Neutrophil (primary cell): ENCODE measurements around the gene C1QTNF5.

ENCODE experiments used
- H3K27ac ChIP-seq: fragments of 200-600 bp; sonication (generic); 2 replicates; pipeline ENCODE4 v1.5.1; 2016; ENCODE audit warnings: mild to moderate bottlenecking, moderate library complexity
- H3K27me3 ChIP-seq: fragments of 200-600 bp; sonication (generic); 2 replicates; pipeline ENCODE4 v1.6.0; 2016; ENCODE audit warnings: mild to moderate bottlenecking
- H3K36me3 ChIP-seq: fragments of 200-600 bp; sonication (generic); 2 replicates; pipeline ENCODE4 v1.5.1; 2017
- H3K4me1 ChIP-seq, 2 experiments: fragments of 200-600 bp in 1 of 2; sonication (generic) in 1 of 2; 1 replicate in 1 of 2; 2 replicates in 1 of 2; pipeline versions ENCODE4 v1.5.1 to v1.6.1; 2013 to 2016; ENCODE audit warnings: low read depth in 1 of 2, low read length in 1 of 2, mild to moderate bottlenecking in 1 of 2, moderate library complexity in 1 of 2; ENCODE audit not compliant: control insufficient read depth in 1 of 2, insufficient read depth in 1 of 2
- H3K4me3 ChIP-seq, 2 experiments: fragments of 200-600 bp in 1 of 2; sonication (generic) in 1 of 2; 1 replicate in 1 of 2; 2 replicates in 1 of 2; pipeline ENCODE4 v1.5.1; 2013 to 2016; ENCODE audit warnings: low read depth in 1 of 2, low read length in 1 of 2, mild to moderate bottlenecking in 1 of 2, moderate library complexity in 1 of 2
- H3K9me3 ChIP-seq: fragments of 200-600 bp; sonication (generic); 2 replicates; pipeline ENCODE4 v1.5.1; 2016
- TF ChIP-seq, protein P1 (sequence below): fragments of 200-600 bp; sonication (generic); IDR thresholded peaks from 2 replicates; pipeline ENCODE4 v1.5.1; 2016; ENCODE audit warnings: antibody characterized with exemption

C1QTNF5 gene

GRCh38 chr11:119355091-119355843 is 14.6 kb upstream of the C1QTNF5 start:
- TF ChIP-seq, protein P1, sequence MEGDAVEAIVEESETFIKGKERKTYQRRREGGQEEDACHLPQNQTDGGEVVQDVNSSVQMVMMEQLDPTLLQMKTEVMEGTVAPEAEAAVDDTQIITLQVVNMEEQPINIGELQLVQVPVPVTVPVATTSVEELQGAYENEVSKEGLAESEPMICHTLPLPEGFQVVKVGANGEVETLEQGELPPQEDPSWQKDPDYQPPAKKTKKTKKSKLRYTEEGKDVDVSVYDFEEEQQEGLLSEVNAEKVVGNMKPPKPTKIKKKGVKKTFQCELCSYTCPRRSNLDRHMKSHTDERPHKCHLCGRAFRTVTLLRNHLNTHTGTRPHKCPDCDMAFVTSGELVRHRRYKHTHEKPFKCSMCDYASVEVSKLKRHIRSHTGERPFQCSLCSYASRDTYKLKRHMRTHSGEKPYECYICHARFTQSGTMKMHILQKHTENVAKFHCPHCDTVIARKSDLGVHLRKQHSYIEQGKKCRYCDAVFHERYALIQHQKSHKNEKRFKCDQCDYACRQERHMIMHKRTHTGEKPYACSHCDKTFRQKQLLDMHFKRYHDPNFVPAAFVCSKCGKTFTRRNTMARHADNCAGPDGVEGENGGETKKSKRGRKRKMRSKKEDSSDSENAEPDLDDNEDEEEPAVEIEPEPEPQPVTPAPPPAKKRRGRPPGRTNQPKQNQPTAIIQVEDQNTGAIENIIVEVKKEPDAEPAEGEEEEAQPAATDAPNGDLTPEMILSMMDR: no peak
- Histone ChIP-seq H3K27ac (no peak overlapping the region), H3K4me1 (peaks cover 8 to 10% of the 10 kb centered on the region in 2 experiments), H3K27me3 (peaks cover 86% of the 10 kb centered on the region), H3K4me3 (no peak overlapping the region), H3K36me3 (no peaks in the 10 kb centered on the region), H3K9me3 (no peaks in the 10 kb centered on the region)

- Histone ChIP-seq H3K27ac (no peak overlapping the region), H3K36me3 (no peaks in the 10 kb centered on the region)
Observed at GRCh38 chr11:119352857-119353260, 12.2 kb upstream of the C1QTNF5 start.

DNA sequence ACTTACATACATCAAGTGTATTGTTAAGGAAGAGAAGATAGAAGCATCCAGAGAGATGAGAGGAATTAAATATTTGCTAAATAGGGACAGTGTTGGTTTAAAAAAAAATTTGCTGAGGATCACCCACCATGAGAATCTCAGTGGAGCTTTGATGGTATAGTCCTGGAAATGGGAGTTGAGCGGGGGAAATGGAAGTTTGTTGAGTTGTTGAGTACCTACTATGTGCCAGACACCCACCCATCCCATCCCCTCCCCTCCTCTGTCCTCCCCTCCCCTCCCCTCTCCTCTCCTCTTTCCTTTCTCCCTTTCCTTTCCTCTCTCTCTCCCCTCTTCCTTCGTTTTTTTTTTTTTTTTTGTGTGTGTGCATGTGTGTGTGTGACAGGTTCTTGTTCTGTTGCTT is 10.5 kb upstream of the C1QTNF5 start:
- TF ChIP-seq, protein P1: no peak
- no peak overlapping the region for H3K4me3 ChIP-seq
- H3K27me3 ChIP-seq: peaks cover 75% of the 10 kb centered on the region
- no peak overlapping the region for H3K27ac ChIP-seq
- H3K4me1 ChIP-seq: peaks cover 2 to 3% of the 10 kb centered on the region in 2 experiments
- H3K36me3 ChIP-seq: no peaks in the 10 kb centered on the region
- no peaks in the 10 kb centered on the region for H3K9me3 ChIP-seq

More at GRCh38 chr11:119352857-119353260, 12.2 kb upstream of the C1QTNF5 start:
- TF ChIP-seq, protein P1: no peak
- H3K4me3 ChIP-seq: no peak overlapping the region
- peaks cover 8 to 10% of the 10 kb centered on the region in 2 experiments for H3K4me1 ChIP-seq
- no peaks in the 10 kb centered on the region for H3K9me3 ChIP-seq
- H3K27me3 ChIP-seq: peaks cover 75% of the 10 kb centered on the region

- no peak overlapping the region for H3K4me3 ChIP-seq
- H3K9me3 ChIP-seq: no peaks in the 10 kb centered on the region
- H3K27me3 ChIP-seq: peaks cover 75% of the 10 kb centered on the region
- no peaks in the 10 kb centered on the region for H3K4me1 ChIP-seq
- H3K27ac ChIP-seq: no peak overlapping the region
- TF ChIP-seq, protein P1: no peak
- H3K36me3 ChIP-seq: no peaks in the 10 kb centered on the region
Observed at GRCh38 chr11:119350302-119350701, 9.6 kb upstream of the C1QTNF5 start.

DNA sequence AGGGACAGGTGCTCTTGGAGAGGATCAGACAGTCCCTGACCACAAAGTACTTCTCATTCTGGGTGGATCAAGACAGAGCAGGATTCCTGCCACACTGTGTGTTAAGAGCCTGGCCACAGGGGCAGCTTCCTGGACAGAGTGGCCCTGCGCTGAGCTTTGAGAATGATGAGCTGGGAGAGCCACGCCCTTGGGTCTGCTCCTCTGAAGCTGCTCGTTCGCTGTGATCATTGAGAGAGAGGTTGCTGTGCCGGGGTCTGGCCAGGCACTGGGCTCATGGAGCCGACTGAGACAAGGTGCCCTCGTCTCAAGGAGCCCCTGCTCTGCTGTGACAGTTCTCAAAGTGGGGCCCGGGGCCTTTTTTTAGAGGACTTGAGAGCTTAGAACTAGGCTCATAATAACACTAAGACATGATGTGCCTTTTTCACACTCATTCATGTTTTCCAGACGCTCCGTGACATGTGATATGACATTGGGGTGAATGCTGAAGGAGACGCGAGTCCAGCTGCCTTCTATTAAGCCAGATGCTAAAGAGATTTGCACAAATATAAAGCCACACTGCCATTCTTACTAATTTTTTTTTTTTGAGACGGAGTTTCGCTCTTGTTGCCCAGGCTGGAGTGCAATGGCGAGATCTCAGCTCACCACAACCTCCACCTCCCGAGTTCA is 7.4 kb upstream of the C1QTNF5 start:
- TF ChIP-seq, protein P1: no peak
- Histone ChIP-seq H3K4me1 (no peaks in the 10 kb centered on the region), H3K27ac (no peak overlapping the region), H3K36me3 (no peaks in the 10 kb centered on the region), H3K9me3 (no peaks in the 10 kb centered on the region), H3K4me3 (no peak overlapping the region), H3K27me3 (peaks cover 79% of the 10 kb centered on the region)
